ENCODE results near the gene TRAF1.
A peak's percentile ranks its signal among the peaks of the same experiment; 100 is the strongest.

The TRAF1 gene

DNA sequence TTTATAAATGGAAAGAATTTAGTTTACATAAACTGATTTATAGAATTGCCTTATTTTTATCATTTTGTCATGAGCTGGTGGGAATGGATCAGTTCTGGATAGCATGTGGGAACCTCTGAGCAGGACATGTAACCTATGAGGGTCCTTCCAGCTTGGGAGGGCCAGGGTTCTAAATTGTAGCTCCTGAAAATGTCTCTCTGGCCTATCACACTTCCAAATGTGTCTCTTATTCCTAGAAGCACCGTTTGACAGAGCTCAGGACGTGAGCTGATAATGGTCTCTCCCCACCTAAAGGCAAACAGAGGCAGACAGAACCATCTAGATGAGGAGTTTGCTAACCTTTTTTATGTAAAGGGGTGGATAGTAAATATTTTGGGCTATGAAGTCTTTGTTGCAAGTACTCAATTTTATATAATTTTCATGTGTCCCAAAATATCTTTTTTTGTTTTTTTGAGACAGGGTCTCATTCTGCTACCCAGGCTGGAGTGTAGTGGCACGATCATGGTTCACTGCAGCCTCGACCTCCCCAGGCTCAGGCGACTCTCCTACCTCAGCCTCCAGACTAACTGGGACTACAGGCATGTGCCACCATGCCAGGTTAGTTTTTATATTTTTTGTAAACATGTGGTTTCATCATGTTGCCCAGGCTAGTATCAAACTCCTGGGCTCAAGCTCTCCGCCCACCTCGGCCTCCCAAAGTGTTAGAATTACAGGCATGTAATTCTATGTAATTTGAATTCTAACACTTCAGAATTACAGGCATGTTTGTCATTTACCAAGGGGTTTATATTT is 4.0 kb downstream of the TRAF1 start:
- DNase-seq = no peak

DNA sequence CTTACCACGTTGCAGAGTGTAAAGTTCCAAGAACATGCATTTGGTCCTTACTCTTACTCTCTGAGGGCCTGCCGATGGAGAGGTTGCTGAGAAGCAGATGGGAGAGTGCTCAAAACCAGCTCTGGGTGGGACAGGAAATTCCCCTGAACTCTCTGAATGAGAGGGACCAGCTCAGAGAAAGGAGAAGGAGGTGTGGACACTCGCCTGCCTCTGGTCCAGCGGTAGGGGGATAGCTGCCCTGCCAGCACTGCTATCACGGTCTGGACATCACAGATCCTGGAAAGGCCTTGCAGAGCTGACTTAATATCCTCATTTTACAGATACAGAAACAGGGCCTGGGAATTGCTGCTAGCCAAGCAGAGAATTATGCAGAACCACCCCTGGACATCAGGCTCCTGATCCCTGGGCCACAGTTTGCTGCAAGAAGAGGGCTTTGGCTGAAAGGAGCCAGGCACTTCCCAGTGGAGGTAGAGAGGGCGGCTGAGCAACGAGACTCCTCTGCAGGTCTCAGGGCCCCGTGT is 4.9 kb downstream of the TRAF1 start:
- no peak for DNase-seq

DNA sequence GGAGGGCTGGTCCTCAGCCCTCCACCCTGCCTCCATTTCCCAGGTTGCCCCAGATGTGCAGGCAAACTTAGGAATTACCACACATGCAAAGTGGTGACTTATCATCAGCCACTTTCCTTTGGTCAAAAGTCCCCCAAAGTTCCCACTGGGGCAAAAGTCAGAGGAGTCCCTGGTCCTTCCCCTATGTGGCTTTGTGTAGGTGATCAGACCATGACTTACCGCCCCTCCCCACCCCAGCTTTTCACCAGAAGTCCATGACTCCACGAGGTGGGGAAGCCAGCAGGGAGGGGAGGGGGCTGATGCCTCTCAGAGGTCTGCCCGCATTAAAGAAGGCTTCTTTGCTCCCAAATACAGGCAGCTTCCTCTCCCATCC is 5.8 kb downstream of the TRAF1 start:
- no peak for DNase-seq

DNA sequence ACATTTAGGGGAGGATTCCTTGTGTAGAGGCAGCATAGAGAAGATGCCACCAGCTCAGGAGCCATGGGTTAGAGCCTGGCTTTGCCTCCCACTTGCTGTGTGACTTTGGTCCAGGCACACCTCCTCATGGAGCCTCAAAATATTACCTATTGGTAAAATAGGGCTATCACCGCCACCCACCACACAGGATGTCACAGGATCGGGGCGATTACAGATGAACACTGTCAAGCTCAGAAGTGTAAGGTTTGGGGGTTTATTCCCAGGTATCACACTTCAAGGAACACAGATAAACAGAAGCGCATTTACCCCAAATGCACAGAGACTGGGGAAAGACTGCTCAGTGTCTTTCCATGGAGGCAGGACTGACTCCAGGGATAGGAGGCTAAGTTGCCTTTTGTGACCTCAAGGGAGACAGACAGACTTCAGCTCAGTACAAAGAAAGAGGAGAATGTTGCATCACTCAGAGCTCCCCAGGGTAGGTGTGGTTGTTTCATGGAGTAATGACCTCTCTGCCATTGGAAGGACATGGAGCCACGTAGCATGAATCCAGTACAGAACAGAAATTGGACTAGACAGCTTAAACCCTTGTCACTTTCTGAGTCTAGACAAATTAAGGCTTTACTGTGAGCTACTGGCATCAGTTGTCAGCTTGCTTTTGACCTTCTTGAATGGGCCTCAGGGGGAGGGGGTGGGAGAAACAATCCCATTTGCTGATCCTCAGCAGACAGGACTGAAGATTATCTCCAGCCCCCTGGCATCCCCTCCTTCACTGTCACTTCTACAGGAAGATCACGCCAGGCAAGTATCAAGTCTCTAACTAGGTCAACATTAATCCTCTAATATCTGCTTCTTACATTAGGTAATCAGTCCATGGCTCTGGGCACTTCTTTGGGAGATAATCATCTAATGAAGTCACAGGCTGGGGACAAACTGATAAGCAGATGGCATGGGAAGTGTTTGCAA is 6.5 kb downstream of the TRAF1 start:
- DNase-seq = no peak

DNA sequence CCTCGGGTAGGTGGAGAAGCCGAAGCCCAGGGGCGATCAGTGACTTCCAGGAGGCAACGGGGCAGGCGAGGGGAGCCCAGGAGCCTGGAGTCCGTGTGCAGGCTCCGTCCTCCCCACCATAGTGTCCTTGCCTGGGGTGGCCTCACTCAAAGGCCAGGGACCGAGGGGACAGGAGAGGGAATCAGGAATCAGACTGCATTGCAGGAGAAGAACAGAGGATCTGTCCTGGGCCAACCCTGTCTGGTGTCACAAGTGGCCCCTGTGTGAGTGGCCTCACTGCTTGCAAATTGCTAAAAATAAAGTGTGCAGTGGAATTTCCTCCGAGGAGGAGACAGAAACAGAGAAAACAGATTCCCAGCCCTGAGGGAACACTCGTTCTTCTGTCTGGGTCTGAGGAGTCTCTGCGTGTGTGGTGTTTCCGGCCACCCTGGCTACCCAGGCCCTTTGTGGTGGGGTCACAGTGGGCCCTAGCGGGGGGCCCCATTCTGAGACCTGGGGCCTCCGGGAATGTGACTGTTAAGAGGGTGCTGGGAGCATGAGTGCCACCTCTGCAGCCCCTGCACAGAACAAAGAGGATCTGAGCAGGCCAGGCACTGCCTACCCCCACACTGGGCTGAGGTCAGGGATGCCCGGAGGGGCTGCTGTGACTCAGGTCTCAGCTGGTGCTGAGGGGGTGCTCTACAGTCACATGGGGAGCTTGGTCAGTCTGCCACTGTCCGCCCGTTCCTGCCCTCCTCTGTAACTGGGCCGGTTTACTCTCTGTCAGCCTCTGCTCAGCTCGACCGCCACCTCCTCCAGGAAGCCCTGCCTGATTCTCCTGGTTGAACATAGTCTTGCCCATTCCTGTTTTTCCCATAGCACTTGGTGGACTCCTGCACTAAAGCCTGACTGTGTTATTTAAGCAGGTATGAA is 7.4 kb downstream of the TRAF1 start:
- DNase-seq = no peak

DNA sequence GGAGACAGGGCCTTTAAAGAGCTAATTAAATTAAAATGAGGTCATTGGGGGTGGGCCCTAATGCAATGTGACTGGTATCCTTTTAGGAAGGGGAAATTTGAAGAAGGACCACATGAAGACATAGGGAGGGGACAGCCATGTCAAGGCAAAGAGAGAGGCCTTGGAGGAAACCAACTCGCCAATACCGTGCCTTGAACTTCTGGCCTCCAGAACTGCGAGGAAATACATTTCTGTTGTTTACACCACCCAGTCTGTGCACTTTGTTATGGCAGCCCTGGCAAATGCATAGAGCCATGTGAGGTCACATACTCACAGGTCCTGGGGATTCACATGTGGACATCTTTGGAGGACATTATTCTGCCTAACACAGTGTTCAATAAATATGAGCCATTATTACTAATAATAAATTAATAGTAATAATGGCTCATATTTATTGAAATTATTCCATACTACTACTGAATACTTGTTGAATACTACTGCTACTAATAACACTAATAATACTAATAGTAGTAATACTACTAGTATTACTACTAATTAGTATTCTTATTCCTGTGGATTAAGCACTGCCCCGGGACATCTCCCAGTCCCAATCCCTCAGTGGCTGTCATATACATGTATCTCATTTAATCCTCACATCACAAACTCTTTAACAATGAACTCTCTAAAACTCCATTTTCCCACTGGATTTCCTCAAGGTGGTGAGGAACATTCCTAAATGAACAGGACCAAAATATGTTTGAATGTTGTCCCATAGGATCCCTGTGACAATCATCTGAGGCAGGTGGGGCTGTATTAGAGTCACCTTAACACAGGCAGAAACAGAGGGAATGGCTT is 8.4 kb downstream of the TRAF1 start:
- no peak for DNase-seq

DNA sequence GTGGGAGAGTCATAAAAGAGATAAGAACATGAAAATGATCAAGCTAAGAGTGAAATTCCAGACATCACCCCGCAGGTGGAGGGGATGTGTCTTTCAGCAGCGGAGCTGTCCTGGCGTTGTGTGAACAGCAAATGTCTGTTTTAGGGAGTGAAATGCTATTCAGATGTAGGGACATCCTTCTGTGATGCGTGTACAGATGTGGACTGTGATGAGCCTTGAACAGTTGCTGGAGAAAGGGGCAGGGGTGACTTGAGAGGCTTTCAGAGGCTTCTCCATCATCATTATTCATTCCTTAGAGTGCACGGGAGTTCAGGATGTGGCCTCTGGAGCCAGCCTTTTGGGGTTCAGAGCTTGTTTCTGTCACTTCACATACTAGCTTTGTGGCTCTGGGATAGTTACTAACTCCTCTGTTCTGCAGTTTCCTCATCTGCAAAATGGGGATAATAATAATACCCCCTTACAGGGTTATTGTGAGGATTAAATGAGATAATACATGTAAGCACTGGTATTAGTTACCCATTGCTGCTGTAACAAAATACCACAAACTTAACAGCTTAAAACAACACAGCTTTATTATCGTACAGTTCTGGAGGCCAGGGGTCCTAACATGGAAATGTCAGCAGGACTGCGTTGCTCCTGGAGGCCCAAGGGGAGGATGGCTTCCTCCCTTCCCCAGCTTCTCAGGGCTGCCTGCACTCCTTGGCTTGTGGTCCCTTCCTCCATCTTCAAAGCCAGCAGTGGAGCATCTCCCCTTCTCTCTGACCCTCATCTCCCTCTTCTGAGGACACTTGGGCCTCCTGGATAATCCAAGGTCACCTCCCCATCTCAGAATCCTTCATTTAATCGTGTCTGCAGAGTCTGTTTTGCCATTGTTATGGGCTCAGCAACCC is 9.4 kb downstream of the TRAF1 start:
- DNase-seq = no peak

DNA sequence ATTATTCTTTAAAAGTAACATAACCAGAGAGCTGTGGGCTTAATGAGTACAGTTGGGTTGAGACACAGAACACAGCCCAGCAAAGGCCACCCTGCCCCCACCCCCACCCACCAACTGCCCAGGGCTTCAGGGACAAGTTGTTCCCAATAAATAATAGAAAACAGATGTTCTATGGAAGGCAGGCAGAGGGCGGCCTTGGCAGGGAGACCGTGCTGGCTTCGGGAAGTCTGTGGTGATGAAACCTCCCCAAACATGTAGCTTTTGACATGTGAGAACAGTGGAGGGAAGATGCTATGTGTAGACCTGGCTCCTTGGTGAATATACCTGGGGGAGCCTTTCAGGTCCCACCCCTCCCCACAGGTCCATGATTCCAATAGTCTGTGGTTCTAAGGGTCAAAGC is 10.0 kb downstream of the TRAF1 start:
- peak; percentile 7 for DNase-seq

DNA sequence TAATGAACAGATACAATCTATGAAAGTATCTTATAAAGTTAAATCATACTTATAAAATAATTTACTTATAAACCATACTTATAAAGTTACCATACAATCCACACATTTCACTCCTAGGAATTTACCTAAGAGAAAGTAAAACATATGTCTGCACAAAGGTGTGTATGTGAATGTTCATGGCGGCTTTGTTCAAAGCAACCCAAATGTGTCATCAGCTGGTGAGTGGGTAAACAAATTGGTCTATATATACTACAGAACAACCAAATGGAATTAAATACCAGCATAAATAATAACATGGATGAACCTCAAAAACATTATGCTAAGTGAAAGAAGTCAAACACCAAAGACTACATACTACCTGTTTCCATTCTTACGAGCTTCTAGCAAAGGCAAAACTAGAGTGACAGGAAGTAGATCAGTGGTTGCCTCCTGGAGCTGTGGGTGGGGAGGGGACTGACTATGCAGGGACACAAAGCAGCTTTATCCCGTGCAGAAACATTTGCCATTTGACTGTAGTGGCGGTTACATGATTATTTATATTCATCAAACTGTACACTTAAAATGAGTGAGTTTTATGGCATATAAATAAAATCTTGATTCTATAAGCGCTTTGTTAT is 10.6 kb downstream of the TRAF1 start:
- no peak for DNase-seq

DNA sequence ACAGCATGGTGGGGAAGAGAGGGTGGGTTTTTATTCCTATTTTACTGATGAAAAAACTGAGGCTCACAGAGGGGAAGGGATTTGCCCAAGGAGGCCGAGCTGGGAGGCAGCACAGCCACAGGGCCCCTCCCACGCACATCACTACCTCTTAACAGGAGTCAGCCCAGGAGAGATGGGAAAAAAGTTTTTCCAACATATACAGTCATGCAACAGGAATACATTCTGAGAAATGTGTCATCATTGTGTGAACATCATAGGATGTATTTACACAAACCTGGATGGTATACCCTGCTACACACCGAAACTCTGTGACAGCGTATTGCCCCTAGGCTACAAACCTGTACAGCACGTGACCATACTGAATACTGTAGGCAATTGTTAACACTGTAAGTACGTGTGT is 11.6 kb downstream of the TRAF1 start:
- no peak for DNase-seq

DNA sequence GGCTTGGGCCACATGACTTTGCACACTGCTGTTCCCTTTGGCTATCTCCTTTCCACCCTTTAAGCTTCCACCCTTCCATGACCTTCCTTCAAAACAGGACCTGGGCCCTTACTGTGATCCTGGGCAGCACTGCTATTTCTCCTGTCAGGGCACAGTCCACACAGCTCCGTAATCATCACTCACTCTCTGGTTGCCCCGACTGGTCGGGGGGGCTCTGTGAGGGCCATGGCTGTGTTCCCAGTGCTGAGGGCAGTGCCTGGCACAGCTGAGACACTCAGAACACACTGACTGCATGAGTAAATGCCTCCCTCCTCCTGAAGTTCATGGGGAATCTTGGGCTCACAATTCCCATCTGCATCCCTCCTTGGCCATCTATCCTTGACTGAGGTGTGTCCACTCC is 12.2 kb downstream of the TRAF1 start:
- DNase-seq = no peak

DNA sequence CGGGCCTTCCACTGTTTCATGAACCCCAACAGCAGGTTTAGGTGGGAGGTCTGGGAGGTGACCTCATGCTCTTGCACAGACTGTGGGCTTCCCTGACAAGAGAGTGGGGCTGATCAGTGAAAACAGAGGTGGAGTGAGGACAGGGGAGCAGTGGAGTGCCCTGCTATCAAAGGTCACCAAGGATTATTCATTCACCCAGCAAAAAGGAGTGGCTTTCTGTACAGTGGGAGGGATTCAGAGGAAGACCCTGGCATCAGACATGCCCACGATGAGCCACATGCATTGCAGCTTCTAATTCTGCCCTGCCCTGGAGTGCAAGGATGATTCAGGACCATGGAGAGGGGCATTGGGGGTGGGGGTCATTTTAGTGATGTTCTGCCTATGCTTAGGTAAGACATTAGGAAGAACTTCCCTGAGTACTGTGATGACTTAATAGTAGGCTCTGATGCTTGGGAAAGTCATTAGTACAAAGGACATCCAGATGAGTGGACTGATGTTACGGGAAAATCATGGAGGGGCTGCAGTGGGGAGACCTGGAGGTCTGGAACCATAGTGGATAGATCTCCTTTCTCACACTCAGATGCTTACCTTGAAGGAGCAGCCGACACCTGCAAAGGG is 12.8 kb downstream of the TRAF1 start:
- no peak for DNase-seq

DNA sequence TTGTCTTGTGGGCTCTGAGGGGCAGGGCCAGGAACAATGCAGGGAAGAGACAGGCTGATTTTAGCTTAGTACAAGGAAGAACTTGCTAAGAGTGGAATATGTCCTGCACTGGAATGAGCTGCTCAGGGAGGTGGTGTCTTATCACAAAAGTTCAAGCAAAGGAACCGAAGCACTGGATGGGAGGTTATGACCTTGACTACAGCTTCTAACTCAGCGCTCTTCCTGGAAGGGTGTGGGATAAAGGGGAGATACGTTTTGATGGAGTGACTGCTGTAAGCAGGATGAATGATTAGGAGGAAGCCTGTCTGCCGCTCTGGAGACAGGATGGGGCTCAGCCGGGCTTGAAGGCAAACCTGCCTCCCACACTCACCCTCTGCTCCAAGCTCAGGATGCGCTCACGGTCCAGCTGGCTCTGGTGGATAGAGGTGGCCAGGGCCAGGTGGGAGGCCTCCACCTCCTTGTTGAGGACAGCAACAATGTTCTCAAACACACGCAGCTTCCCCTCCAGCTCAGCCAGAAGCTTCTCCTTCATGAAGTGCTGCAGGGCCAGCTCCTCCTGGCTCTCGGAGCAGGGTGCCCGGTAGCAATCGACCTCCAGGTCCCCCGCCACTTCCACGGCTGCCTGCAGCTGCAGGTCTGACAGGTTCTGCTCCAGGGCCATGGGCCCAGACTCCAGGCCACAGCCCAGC is 13.5 kb downstream of the TRAF1 start:
- no peak for DNase-seq

DNA sequence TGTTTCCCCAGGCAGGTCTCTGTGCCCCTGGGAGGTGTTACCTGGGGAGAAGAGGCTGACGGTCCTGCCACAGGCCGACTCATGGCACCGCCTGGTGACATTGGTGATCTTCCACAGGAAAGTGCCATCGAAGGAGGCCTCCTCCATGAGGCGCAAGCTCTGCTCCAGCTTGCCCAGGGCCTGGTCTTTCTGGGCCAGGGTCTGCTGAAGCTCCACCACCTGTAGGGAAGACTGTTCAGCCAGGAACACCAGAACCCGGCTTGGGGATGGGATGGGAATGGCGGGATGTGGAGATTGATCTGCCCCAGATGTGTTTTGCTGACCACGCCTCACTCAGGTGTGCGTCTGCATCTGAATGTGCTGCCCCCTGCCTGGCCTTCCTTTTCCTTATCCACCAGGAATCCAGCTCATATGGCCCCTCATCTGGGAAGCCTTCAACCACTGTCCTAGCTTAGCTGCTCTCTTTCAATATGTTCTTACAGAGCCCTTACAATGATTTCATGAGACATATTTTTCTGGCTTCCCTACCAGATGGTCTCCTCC is 15.2 kb downstream of the TRAF1 start:
- no peak for DNase-seq

DNA sequence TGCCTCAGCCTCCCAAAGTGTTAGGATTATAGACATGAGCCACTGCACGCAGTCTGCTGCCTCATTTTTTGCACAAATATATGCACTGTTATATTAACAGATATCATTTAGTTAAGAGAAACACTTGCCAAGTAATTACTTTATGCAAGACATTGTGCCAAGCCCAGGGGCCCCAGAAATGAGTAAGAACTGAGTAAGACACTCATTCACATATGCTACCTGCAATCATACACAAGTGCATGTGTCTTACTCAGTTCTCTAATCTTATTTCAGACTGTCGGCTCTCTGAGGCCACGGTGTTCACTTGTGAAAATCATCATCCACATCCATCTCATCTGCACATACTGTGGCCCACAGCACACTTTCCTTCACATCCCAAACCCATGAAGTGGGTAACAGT is 16.0 kb downstream of the TRAF1 start:
- no peak for DNase-seq

DNA sequence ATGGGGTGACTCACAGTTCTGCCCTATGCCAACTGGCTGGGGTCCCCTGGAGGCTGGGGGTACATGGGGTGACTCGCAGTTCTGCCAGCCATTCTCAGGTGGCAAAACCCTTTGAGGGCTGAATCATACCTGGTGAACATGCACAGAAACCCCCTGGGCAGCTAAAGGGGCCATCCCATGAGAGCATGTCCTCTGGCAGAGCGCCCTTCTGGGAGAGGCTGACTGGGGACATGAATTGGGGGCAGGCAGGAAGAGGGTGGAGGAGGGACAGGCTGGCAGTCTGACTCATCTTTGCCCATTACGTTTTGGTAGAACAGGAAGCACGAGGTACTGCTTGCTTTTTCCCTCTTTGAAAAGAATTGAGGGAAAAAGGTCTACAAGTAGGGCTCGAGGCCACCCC is 16.7 kb downstream of the TRAF1 start:
- DNase-seq = no peak

DNA sequence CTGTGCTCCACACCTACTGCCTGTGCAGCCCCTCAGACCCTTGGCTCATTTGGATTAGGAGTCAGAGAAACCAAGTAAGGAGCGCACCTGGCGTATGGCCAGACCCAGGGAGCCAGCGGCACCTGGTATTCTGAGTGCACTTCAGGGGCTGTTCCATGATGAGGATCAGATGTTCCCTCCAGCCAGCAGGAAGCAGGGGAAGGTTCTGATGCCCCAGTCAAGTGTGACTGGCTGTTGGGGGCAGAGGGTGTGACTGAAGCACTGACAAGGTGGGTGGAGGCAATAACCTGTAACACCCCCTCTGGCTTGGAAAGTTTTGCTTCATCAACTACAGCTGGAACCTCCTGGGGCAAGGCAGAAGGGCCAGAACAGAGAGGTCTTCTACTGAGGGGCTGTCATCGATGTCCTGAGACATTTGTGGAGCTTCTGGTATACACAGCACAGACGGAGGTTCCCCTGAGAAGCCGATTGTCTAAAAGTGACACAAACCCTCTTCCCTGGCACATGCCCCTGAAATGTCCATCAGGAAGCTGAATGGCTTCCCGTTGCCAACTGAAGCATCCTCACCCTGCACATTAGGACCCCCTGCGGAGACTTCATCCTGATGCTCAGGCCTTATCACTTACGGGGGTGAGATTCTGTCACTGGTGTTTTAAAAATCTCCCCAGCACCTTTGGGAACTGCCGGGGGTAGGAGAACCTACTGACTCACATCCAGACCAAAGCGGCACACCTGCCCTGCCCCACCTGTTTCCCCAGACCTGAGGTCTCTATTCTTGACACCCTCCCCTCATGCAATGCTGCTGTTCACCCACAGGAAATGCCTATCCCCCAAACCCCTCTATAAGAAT is 21.1 kb downstream of the TRAF1 start:
- DNase-seq = no peak

DNA sequence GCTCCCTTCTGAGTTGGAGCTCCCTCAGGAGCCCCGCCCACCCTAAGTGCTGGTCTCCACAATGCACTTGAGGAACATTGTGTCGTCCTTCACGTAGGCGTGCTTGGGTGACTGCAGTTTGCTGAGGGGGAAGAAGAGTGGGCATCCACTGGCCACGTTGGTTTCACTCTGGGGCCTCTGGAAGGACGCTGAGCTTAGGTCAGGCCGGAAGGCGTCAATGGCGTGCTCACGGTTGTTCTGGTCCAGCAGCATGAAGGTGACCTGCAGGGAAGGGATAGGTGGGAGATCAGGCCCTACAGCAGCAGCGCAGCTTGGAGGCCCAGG is 21.7 kb downstream of the TRAF1 start:
- DNase-seq = no peak
